Stimulated activated CD8-positive, alpha-beta memory T cell treated with anti-CD3 and anti-CD28 coated beads, Interleukin-15, amount 100 ng/mL, for 1 hour (primary cell): Measurements from ENCODE around the gene PLA2G7.

Experiments
- DNase-seq: peaks from one replicate; pipeline ENCODE4 v3.0.0-alpha.2; 2020; ENCODE audit warnings: low read depth

The PLA2G7 gene

DNA sequence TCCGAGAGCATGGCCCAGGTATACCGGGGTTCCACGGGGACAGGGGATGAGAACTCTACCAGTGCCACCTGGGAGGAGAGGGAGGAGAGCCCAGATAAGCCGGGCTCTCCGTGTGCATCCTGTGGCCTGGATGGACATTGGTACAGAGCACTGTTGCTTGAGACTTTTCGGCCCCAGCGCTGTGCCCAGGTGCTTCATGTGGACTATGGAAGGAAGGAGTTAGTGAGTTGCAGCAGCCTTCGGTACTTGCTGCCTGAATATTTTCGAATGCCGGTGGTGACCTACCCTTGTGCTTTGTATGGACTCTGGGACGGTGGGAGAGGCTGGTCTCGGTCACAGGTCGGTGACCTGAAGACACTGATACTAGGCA, 46.2 kb downstream of the PLA2G7 start:
- no peak for DNase-seq

DNA sequence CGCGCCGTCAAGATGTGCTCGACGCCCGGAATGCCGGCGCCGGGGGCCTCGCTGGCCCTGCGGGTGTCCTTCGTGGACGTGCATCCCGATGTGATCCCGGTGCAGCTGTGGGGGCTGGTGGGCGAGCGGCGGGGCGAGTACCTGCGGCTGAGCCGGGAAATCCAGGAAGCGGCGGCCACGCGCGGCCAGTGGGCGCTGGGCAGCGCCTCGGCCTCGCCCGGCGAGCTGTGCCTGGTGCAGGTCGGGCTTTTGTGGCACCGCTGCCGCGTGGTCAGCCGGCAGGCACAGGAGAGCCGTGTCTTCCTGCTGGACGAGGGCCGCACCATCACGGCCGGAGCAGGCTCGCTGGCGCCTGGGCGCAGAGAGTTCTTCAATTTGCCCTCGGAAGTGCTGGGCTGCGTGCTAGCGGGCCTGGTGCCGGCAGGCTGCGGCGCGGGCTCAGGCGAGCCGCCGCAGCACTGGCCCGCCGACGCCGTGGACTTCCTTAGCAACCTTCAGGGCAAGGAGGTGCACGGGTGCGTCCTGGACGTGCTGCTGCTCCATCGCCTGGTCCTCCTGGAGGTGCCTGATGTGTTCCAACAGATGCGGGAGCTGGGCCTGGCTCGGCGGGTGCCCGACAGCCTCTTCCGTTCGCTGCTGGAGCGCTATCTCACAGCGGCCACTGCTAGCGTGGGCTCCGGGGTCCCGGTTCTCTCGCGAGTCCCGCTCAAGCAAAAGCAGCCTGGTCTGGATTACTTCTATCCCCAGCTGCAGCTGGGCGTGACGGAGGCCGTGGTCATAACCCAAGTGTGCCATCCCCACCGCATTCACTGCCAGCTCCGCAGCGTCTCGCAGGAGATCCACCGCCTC, 46.8 kb downstream of the PLA2G7 start:
- no peak for DNase-seq

DNA sequence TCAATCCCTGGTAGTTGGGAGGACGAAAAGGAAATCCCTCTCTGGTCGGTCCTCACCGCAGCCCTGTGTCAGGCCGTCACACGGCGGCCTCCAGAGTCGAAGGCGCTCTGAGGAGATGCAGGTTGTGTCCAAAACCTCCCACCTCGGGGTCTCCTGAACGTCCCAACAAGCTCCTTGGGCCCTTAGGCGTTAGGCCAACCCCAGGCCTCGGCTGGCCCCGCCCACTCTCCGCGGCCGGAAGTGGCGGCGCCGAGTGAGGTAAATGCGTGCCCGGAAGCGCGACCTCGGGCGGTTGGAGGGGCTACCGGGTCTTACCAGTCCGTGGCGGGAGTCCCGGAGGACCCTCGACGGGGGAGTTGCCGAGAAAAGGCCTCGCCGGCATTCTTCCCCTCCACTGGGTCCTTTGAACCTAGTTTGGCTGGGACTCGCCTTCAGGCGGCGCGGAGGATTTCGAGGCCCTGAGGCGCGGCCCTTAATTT, 47.5 kb downstream of the PLA2G7 start, which contains the start of gene TDRD6:
Gene TDRD6 (plus strand): TSS at position 267 of the 479 bp plus-strand sequence. CDS start 244 bp downstream, outside the sequence.
- DNase-seq = no peak

GRCh38 chr6:46684771-46685170, 50.4 kb downstream of the PLA2G7 start:
- no peak for DNase-seq

DNA sequence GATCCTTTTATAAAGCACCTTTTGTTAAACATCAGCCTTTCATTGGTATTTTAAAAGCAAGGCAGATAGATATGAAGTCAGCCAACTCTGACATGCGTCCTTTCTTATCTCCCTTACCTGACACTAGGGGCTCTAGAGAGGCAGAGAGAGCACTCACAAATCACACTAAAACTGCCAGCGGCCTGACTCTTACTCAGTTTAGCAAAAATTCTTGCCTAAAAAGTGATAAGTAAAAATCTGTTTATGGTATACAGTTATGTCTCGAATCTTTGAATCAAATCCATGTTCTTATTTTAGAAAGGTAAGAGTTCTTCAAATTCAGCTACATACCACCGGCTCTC, 57.9 kb downstream of the PLA2G7 start:
- no peak for DNase-seq

- no peak for DNase-seq
These were observed 58.4 kb downstream of the PLA2G7 start for GRCh38 chr6:46676604-46677313.

DNA sequence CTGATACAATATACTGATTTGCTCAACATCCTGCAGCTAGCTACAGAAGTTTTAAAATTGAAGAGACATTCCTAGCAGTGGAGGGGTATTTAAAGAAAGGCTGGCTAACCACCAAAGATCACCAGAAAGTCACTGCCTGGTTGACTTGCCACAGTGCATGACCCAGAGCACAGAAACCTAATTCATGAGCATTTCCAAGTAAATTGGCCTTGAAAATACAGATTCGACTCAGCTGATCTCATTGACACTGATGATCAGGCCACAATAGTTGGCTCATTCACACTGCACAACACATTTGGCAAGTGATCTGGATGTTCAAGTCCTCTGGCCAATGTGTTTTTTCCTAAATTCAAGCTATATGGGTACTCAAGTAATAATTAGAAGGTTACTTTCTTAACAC, 60.8 kb downstream of the PLA2G7 start:
- DNase-seq = no peak

DNA sequence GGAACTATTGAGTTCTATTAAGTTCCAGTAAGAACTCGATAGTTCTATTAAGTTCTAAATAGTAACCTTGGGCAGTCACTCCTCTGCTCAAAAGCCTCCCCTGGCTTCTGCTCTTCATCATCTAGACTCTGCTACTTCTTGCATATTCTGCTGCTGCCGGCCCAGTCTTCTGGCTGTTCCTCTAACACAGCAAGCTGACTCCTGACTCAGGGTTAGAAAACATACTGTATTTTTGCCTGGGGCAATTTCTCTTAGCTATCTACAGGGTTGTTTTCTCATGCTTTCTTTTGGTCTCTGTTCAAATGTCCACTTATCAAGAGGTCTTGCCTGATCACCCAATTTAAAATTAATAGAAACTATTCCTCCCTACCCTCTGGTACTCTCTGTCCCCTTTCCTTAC, 67.8 kb downstream of the PLA2G7 start:
- DNase-seq = no peak

DNA sequence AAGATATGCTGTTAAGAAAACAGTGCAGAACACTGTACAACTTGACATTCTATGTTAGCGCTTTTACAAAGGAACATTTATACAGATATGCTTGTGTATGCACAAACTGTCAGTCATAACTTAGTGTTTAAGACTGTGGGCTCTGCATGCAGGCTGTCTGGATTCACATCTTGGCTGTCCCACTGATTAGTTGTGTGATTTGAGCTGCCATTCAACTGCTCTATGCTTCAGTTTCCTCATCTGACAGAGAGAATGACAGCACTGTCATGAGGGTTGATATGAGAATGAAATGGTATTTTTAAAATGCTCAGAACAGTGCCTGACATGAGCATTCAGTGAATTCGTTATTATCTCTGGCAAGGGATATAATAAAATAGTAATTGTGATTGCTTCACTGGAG, 73.7 kb downstream of the PLA2G7 start:
- DNase-seq = no peak

DNA sequence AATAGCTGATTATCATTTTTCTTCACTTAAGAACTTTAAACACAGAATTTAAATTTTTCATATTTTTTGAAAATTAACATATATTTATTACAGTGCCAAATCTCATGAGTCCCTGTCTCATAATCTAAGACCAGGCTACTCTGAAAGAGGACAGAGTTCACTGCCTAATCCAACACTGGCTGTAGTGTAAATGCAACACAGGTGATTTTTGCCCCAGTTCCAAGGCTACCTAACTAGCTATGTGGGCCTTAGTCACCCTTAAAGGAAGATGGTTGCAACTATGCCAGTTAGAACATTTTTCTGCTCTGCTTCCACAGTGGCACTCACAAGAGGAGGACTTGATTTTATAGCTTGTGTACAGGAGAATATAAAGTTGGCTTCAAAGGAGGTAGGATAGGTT, 77.5 kb downstream of the PLA2G7 start:
- no peak for DNase-seq

- no peak for DNase-seq
These were observed 79.4 kb downstream of the PLA2G7 start for GRCh38 chr6:46655803-46656202.
